Panc1 (cell line): ENCODE measurements around the gene PTTG1IP.

Experiments used
- POLR2AphosphoS5 ChIP-seq: IDR thresholded peaks from 2 replicates; pipeline ENCODE4 v1.6.1; 2012; ENCODE audit warnings: mild to moderate bottlenecking, low read depth, low read length, moderate library complexity
- SIN3A ChIP-seq: IDR thresholded peaks from 2 replicates; pipeline ENCODE4 v1.6.1; 2012; ENCODE audit warnings: low read depth, mild to moderate bottlenecking, low read length, moderate library complexity, borderline replicate concordance; ENCODE audit not compliant: insufficient read depth
- TF ChIP-seq, protein P1 (sequence below): fragments of 450-650 bp; IDR thresholded peaks from 2 replicates; pipeline ENCODE4 v1.5.1; 2017; ENCODE audit warnings: mild to moderate bottlenecking
- TF ChIP-seq, protein P2 (sequence below), 2 experiments: IDR thresholded peaks; 2 replicates each; pipeline ENCODE4 v1.6.1; 2011 to 2012; ENCODE audit warnings: low read depth in 2 of 2, control low read depth in 1 of 2, low read length in 1 of 2, mild to moderate bottlenecking in 1 of 2, moderate library complexity in 1 of 2; ENCODE audit not compliant: insufficient read depth in 1 of 2

GRCh38 chr21:44842721-44843445 lies 30.6 kb downstream of the PTTG1IP start:
- TF ChIP-seq, protein P1, sequence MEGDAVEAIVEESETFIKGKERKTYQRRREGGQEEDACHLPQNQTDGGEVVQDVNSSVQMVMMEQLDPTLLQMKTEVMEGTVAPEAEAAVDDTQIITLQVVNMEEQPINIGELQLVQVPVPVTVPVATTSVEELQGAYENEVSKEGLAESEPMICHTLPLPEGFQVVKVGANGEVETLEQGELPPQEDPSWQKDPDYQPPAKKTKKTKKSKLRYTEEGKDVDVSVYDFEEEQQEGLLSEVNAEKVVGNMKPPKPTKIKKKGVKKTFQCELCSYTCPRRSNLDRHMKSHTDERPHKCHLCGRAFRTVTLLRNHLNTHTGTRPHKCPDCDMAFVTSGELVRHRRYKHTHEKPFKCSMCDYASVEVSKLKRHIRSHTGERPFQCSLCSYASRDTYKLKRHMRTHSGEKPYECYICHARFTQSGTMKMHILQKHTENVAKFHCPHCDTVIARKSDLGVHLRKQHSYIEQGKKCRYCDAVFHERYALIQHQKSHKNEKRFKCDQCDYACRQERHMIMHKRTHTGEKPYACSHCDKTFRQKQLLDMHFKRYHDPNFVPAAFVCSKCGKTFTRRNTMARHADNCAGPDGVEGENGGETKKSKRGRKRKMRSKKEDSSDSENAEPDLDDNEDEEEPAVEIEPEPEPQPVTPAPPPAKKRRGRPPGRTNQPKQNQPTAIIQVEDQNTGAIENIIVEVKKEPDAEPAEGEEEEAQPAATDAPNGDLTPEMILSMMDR: no peak
- no peak for TF ChIP-seq SIN3A
- no peak for TF ChIP-seq POLR2AphosphoS5
- TF ChIP-seq, protein P2, sequence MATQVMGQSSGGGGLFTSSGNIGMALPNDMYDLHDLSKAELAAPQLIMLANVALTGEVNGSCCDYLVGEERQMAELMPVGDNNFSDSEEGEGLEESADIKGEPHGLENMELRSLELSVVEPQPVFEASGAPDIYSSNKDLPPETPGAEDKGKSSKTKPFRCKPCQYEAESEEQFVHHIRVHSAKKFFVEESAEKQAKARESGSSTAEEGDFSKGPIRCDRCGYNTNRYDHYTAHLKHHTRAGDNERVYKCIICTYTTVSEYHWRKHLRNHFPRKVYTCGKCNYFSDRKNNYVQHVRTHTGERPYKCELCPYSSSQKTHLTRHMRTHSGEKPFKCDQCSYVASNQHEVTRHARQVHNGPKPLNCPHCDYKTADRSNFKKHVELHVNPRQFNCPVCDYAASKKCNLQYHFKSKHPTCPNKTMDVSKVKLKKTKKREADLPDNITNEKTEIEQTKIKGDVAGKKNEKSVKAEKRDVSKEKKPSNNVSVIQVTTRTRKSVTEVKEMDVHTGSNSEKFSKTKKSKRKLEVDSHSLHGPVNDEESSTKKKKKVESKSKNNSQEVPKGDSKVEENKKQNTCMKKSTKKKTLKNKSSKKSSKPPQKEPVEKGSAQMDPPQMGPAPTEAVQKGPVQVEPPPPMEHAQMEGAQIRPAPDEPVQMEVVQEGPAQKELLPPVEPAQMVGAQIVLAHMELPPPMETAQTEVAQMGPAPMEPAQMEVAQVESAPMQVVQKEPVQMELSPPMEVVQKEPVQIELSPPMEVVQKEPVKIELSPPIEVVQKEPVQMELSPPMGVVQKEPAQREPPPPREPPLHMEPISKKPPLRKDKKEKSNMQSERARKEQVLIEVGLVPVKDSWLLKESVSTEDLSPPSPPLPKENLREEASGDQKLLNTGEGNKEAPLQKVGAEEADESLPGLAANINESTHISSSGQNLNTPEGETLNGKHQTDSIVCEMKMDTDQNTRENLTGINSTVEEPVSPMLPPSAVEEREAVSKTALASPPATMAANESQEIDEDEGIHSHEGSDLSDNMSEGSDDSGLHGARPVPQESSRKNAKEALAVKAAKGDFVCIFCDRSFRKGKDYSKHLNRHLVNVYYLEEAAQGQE (IDR thresholded peaks at IDR 0.05; ENCODE audit: insufficient read depth in 1 of 2, low read depth in 2 of 2, low read length in 1 of 2): no peak
